Kidney (tissue), 14 donors: ENCODE measurements around the gene PARVB. TPM values are rescaled to one million over a fixed set of nuclear protein-coding genes. Genes with fewer than 3 reads are reported as not detected.

Experiments
- DNase-seq, 5 donors: peaks; one replicate each; pipeline ENCODE4 v3.0.0-alpha.2; 2013 to 2020
- FAIRE-seq: peaks from 2 replicates; lab custom pipeline; 2012; peaks lifted over from hg19 to GRCh38; lab: Jason Lieb, UNC
- H3K27ac ChIP-seq, 2 donors: one replicate each; pipeline ENCODE4 v1.7.0; 2013; ENCODE audit warnings: low read depth in 2 of 2, low read length in 2 of 2, inconsistent platforms in 1 of 2
- H3K27me3 ChIP-seq: one replicate; pipeline ENCODE4 v1.7.1; 2013; ENCODE audit warnings: low read length, inconsistent platforms; ENCODE audit not compliant: control insufficient read depth, insufficient read depth
- H3K36me3 ChIP-seq, 3 donors: one replicate each; pipeline versions ENCODE4 v1.7.0 to v1.7.1; 2013; ENCODE audit warnings: low read length in 3 of 3, control low read depth in 1 of 3, inconsistent platforms in 1 of 3; ENCODE audit not compliant: insufficient read depth in 3 of 3, control insufficient read depth in 2 of 3
- H3K4me1 ChIP-seq, 3 donors: one replicate each; pipeline versions ENCODE4 v1.7.0 to v1.7.1; 2013; ENCODE audit warnings: low read length in 3 of 3, inconsistent platforms in 1 of 3, low read depth in 1 of 3; ENCODE audit not compliant: control insufficient read depth in 2 of 3, insufficient read depth in 2 of 3
- H3K4me3 ChIP-seq, 3 donors: one replicate each; pipeline versions ENCODE4 v1.7.0 to v1.8.1; 2013; ENCODE audit warnings: low read length in 3 of 3, control low read depth in 1 of 3, inconsistent platforms in 1 of 3
- H3K9ac ChIP-seq, 3 donors: one replicate each; pipeline versions ENCODE4 v1.7.0 to v1.7.1; 2013; ENCODE audit warnings: low read length in 3 of 3, control low read depth in 1 of 3, inconsistent platforms in 1 of 3
- H3K9me3 ChIP-seq, 3 donors: one replicate each; pipeline versions ENCODE4 v1.7.0 to v1.7.1; 2013; ENCODE audit warnings: low read length in 3 of 3, control low read depth in 1 of 3, inconsistent platforms in 1 of 3; ENCODE audit not compliant: control insufficient read depth in 2 of 3, insufficient read depth in 1 of 3
- intact Hi-C: fragments of 100-400 bp; cut with DNase I; formaldehyde crosslinking; loops from one replicate; pipeline ENCODE4 v1.11.1; 2022
- polyA plus RNA-seq: library from polyadenylated mRNA; stranded (reverse); fragments of 350-450 nt; fragmentation: Illumina TruSeq; extraction: RNeasy Lipid Tissue Mini Kit (QIAGEN cat#74804); gene quantifications from one replicate; pipeline ENCODE4 v1.2.3, GENCODE V29; 2014; ENCODE audit warnings: low read depth, low replicate concordance; ENCODE audit not compliant: insufficient read depth
- total RNA-seq: library from RNA; stranded (reverse); fragmentation: NEBNext Ultra II Directional; extraction: Animal tissue kit (Norgen Biotek cat#: 25700); gene quantifications from one replicate; pipeline ENCODE4 v1.2.1, GENCODE V29; 2021
- TF ChIP-seq, protein P1 (sequence below): IDR thresholded peaks from 3 replicates; pipeline ENCODE4 v1.5.1; 2012; ENCODE audit warnings: mild to moderate bottlenecking, moderate library complexity, borderline replicate concordance; ENCODE audit not compliant: insufficient read depth; ENCODE audit errors: extremely low read depth
- donor health status: control.
- donor health status: control.
- donor health status: control.
- donor health status: control.
- donor health status: control.
- donor health status: DM: yes; HTN: yes; CAD: no.
- donor health status: Normal renal cell carcinoma (clear cell type).

PARVB gene
- total and polyA plus RNA-seq, 2 donors from 2014 or later: 32.9 to 51.1 TPM

DNA sequence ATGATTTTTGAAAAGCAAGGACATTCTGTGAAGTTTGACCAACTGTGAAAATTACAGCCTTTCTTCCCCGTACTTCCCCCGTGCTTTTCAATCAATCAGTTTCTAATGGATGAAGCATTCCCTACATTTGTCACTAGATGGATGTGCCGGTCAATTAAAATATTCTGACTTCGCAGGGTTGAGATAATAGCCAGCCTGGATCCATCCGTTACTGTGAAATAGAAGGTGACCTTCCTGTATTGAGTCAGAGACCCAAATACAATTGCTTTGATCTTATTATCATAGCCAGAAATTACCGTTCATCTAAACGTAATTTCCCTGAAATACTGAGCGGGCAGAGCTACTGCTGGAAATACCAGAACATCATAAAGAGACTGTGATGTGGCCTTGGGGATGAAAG, 21.1 kb upstream of the PARVB start:
- H3K36me3 ChIP-seq: peaks cover 0 to 11% (median 7%) of the 10 kb centered on the region in 3 donors
- TF ChIP-seq, protein P1, sequence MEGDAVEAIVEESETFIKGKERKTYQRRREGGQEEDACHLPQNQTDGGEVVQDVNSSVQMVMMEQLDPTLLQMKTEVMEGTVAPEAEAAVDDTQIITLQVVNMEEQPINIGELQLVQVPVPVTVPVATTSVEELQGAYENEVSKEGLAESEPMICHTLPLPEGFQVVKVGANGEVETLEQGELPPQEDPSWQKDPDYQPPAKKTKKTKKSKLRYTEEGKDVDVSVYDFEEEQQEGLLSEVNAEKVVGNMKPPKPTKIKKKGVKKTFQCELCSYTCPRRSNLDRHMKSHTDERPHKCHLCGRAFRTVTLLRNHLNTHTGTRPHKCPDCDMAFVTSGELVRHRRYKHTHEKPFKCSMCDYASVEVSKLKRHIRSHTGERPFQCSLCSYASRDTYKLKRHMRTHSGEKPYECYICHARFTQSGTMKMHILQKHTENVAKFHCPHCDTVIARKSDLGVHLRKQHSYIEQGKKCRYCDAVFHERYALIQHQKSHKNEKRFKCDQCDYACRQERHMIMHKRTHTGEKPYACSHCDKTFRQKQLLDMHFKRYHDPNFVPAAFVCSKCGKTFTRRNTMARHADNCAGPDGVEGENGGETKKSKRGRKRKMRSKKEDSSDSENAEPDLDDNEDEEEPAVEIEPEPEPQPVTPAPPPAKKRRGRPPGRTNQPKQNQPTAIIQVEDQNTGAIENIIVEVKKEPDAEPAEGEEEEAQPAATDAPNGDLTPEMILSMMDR: no peak
- H3K4me3 ChIP-seq: no peak overlapping the region
- H3K27ac ChIP-seq: no peak overlapping the region
- DNase-seq: no peak
- no peaks in the 10 kb centered on the region for H3K27me3 ChIP-seq
- no peak for FAIRE-seq
- H3K9me3 ChIP-seq: no peaks in the 10 kb centered on the region
- no peak overlapping the region for H3K9ac ChIP-seq
- H3K4me1 ChIP-seq: no peaks in the 10 kb centered on the region
- intact Hi-C loops: no loop called here

DNA sequence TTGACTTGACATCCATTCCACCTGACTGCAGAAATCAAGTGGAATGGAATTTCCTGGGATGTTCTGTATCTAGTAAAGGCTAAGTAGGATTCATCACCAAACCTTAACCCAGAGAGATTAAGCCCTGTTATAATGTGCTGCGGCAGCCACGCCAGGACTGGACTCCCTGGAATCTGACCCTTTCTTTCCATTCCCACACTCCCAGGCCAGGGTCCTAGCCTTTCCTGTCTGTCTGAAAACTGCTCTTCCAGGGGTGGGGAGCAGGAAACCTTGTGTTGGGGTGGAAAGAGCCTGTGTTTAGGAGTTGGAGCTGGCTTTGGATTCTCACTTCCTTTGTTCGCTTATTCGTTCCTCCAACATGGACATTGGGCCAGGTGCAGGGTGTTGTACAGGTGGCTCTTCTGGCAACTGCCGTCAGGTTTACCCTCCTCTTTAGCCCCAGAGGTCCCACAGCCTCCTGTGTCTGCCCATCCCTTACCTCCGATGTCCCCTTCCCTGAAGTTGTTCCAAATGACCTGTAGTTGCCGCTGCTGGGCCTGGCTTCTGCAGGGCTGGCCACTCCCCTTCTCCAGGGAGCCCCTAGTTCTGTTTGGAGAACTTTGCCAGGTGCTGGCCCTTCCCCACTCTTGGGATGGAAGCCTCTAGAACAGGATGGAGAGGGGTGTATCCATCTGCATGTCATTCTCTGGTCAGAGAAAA, 20.5 kb upstream of the PARVB start:
- DNase-seq (peak in 3 of 5 donors; percentile 29 to 58 (median 36)), FAIRE-seq (no peak)
- H3K4me1 ChIP-seq: no peaks in the 10 kb centered on the region

DNA sequence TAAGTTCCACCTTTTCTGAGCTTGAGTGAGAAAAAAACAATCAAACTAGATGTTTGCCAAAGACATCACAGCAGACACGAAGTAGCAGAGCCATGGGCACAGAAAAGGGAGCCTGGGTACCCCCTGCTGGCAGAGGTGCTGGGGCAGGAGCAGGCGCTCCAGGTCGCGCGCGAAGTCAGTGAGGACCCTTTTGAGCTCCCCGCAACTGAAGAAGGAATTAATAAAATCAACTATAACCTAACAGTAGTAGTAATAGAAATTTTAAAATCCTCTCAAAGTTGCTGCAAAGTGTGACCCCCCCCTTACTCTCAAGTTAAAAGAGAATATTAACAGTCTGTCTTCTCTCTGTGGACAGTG, 20.0 kb upstream of the PARVB start:
- H3K27ac ChIP-seq: no peak overlapping the region
- FAIRE-seq: no peak
- TF ChIP-seq, protein P1: no peak

More for the DNA sequence above, 20.5 kb upstream of the PARVB start:
- Histone ChIP-seq H3K4me3 (no peak overlapping the region), H3K36me3 (peaks cover 0 to 9% (median 4%) of the 10 kb centered on the region in 3 donors), H3K9me3 (no peaks in the 10 kb centered on the region), H3K9ac (no peak overlapping the region), H3K27ac (no peak overlapping the region), H3K27me3 (no peaks in the 10 kb centered on the region)
- TF ChIP-seq, protein P1: no peak
- intact Hi-C loops: no loop called here

More for the DNA sequence above, 20.0 kb upstream of the PARVB start:
- no peak for DNase-seq
- intact Hi-C loops: no loop called here
- Histone ChIP-seq H3K36me3 (peaks cover 0 to 4% (median 0%) of the 10 kb centered on the region in 3 donors), H3K27me3 (no peaks in the 10 kb centered on the region), H3K4me3 (no peak overlapping the region), H3K9me3 (no peaks in the 10 kb centered on the region), H3K9ac (no peak overlapping the region), H3K4me1 (no peaks in the 10 kb centered on the region)
